22Rv1 (cell line): ENCODE data around the gene AMPD3.

Experiments
- CTCF ChIP-seq: fragments of 450-650 bp; IDR thresholded peaks from 2 replicates; pipeline ENCODE4 v1.5.1; 2017; ENCODE audit warnings: mild to moderate bottlenecking
- ZFX ChIP-seq: fragments of 450-650 bp; IDR thresholded peaks from 2 replicates; pipeline ENCODE4 v1.6.1; 2017; ENCODE audit warnings: antibody characterized with exemption, borderline replicate concordance

GRCh38 chr11:10483584-10483983 lies 28.5 kb downstream of the AMPD3 start:
- no peak for TF ChIP-seq CTCF
- TF ChIP-seq ZFX, result no peak
